Transverse colon (tissue), 4 donors: ENCODE measurements around the gene POR. TPM values are rescaled to one million over a fixed set of nuclear protein-coding genes. Genes with fewer than 3 reads are reported as not detected.
"Not testable (repeated sequence)": the region's sequence is repeated elsewhere in the genome, so short reads cannot be mapped to it uniquely, and the experiment has no call there.

Experiments used
- DNase-seq: peaks from one replicate; pipeline ENCODE4 v3.0.0-alpha.2; 2019
- H3K27ac ChIP-seq, 4 donors: fragments of 200-600 bp; sonication (generic); 2 replicates each; pipeline ENCODE4 v1.5.1; 2016 to 2018; ENCODE audit warnings: inconsistent platforms in 4 of 4
- H3K27me3 ChIP-seq: fragments of 200-600 bp; sonication (generic); 2 replicates; pipeline ENCODE4 v1.5.1; 2017; ENCODE audit warnings: inconsistent platforms
- H3K36me3 ChIP-seq, 4 donors: fragments of 200-600 bp; sonication (generic); 2 replicates each; pipeline ENCODE4 v1.5.1; 2017 to 2019; ENCODE audit warnings: inconsistent platforms in 4 of 4
- H3K4me1 ChIP-seq, 4 donors: fragments of 200-600 bp; sonication (generic); 2 replicates each; pipeline ENCODE4 v1.5.1; 2017 to 2020; ENCODE audit warnings: inconsistent platforms in 4 of 4
- H3K4me3 ChIP-seq, 4 donors: fragments of 200-600 bp; sonication (generic); 1 replicate in 1 of 4; 2 replicates in 3 of 4; pipeline versions ENCODE4 v1.5.1 to v1.6.1; 2017 to 2019; ENCODE audit warnings: inconsistent platforms in 4 of 4
- H3K9me3 ChIP-seq, 2 donors: fragments of 200-600 bp; sonication (generic); 2 replicates each; pipeline ENCODE4 v1.5.1; 2017 to 2019; ENCODE audit warnings: inconsistent platforms in 2 of 2
- CTCF ChIP-seq, 5 experiments: fragments of 200-600 bp in 3 of 5; fragments of 450-650 bp in 2 of 5; sonication (generic) in 3 of 5; IDR thresholded peaks; 1 replicate in 2 of 5; 2 replicates in 3 of 5; pipeline ENCODE4 v1.5.1; 2016 to 2017; ENCODE audit warnings: antibody characterized with exemption in 5 of 5, inconsistent platforms in 3 of 5, mild to moderate bottlenecking in 2 of 5, moderate library complexity in 1 of 5
- EP300 ChIP-seq: sonication (generic); formaldehyde crosslinking; IDR thresholded peaks from one replicate; pipeline ENCODE4 v1.6.1; 2017; ENCODE audit warnings: antibody characterized with exemption, low read depth
- POLR2A ChIP-seq: fragments of 450-650 bp; IDR thresholded peaks from one replicate; pipeline ENCODE4 v1.6.1; 2016; ENCODE audit warnings: antibody characterized with exemption, mild to moderate bottlenecking, moderate library complexity
- POLR2AphosphoS5 ChIP-seq, 3 donors: sonication (generic); formaldehyde crosslinking; IDR thresholded peaks; one replicate each; pipeline ENCODE4 v1.6.1; 2016; ENCODE audit warnings: antibody characterized with exemption in 3 of 3
- WGBS, 2 donors: methylation state at CpG; one replicate each; pipeline ENCODE4 v1.1.5; 2018; ENCODE audit warnings: low coverage in 1 of 2; 5-methylcytosine and 5-hydroxymethylcytosine counted together
- in situ Hi-C, 4 donors: fragments of 200-750 bp; cut with MboI; loops; one replicate each; pipeline versions ENCODE4 v1.15.0 to v1.15.1; 2017; ENCODE audit warnings: low sequenced_read_pairs in 3 of 4, low pct_ligation_motif_present in 1 of 4, low pct_unique_long_range_greater_than_20kb in 1 of 4
- intact Hi-C: fragments of 100-400 bp; cut with DNase I; formaldehyde crosslinking; loops from one replicate; pipeline ENCODE4 v1.15.1; 2023; ENCODE audit warnings: low total_unique reads
- total RNA-seq, 4 donors: library from RNA; depleted of rRNA; stranded (reverse); fragments of >200 nt; gene quantifications; one replicate each; pipeline ENCODE4 v1.1.0, GENCODE V29; 2016

The POR gene
- total RNA-seq, 4 donors from 2014 or later = 95.9 to 200 (median 149) TPM

GRCh38 chr7:76009672-76010600, 95.0 kb downstream of the POR start:
- intact Hi-C loops = no loop called here
- DNase-seq = no peak

GRCh38 chr7:76011442-76011861, 96.5 kb downstream of the POR start:
- TF ChIP-seq EP300 (no peak), CTCF (IDR thresholded peaks at IDR 0.05) (no peak), POLR2AphosphoS5 (IDR thresholded peaks at IDR 0.05) (peak in 1 of 3 donors; percentile 23)
- WGBS, 2 donors = 65 to 94% methylated on average over 3 to 8 of the region's 8 CpGs
- intact Hi-C loops = no loop called here
- H3K4me1 ChIP-seq = peaks cover 0 to 9% (median 4%) of the 10 kb centered on the region in 4 donors
- H3K36me3 ChIP-seq = no peaks in the 10 kb centered on the region
- peak overlapping the region; percentile 27 to 52 (median 48) for H3K27ac ChIP-seq
- no peaks in the 10 kb centered on the region for H3K9me3 ChIP-seq
- no peak for DNase-seq
- in situ Hi-C loops = loop anchor here in 1 of 4 donors (10.0 kb wide), 1 partner anchor 137 kb away; the partner anchor contains the start of gene RHBDD2
- H3K4me3 ChIP-seq = no peak overlapping the region
- H3K27me3 ChIP-seq = no peaks in the 10 kb centered on the region

More at GRCh38 chr7:76009672-76010600, 95.0 kb downstream of the POR start:
- 89% methylated on average over 11 of the region's 11 CpGs; no CpG with 5 or more reads in 1 of the 2 donors for WGBS, 2 donors
- H3K27me3 ChIP-seq = no peaks in the 10 kb centered on the region
- H3K4me1 ChIP-seq = peaks cover 0 to 9% (median 4%) of the 10 kb centered on the region in 4 donors
- in situ Hi-C loops = loop anchor here in 1 of 4 donors (10.0 kb wide), 1 partner anchor 135 kb away; the partner anchor contains the start of gene RHBDD2
- no peak overlapping the region for H3K27ac ChIP-seq
- TF ChIP-seq POLR2A (no peak), POLR2AphosphoS5 (IDR thresholded peaks at IDR 0.05) (no peak), EP300 (no peak), CTCF (IDR thresholded peaks at IDR 0.05) (no peak)
- no peaks in the 10 kb centered on the region for H3K9me3 ChIP-seq
- no peak overlapping the region for H3K4me3 ChIP-seq
- no peaks in the 10 kb centered on the region for H3K36me3 ChIP-seq

GRCh38 chr7:76016191-76016947, 101.4 kb downstream of the POR start:
- no peak overlapping the region for H3K27ac ChIP-seq
- no peaks in the 10 kb centered on the region for H3K27me3 ChIP-seq
- intact Hi-C loops (no loop called here), in situ Hi-C loops (loop anchor here in 1 of 4 donors (10.0 kb wide), 1 partner anchor 142 kb away; the partner anchor contains the start of gene RHBDD2)
- 91% methylated on average over 13 of the region's 13 CpGs for whole genome bisulfite sequencing, 2 donors
- no peak for DNase-seq
- H3K9me3 ChIP-seq = no peaks in the 10 kb centered on the region
- no peak overlapping the region for H3K4me3 ChIP-seq
- H3K36me3 ChIP-seq = peaks cover 0 to 7% (median 2%) of the 10 kb centered on the region in 4 donors
- TF ChIP-seq CTCF (IDR thresholded peaks at IDR 0.05) = no peak
- TF ChIP-seq POLR2AphosphoS5 (IDR thresholded peaks at IDR 0.05) = no peak
- no peak for TF ChIP-seq POLR2A
- TF ChIP-seq EP300 = no peak
- H3K4me1 ChIP-seq = peaks cover 0 to 6% (median 3%) of the 10 kb centered on the region in 4 donors

- H3K4me3 ChIP-seq, H3K27ac ChIP-seq, H3K27me3 ChIP-seq, H3K9me3 ChIP-seq, DNase-seq, intact Hi-C loops, H3K4me1 ChIP-seq: not testable (repeated sequence)
- in situ Hi-C loops = loop anchor here in 1 of 4 donors (10.0 kb wide), 1 partner anchor 144 kb away; the partner anchor contains the start of gene RHBDD2
- peaks cover 0 to 12% (median 2%) of the 10 kb centered on the region in 4 donors for H3K36me3 ChIP-seq
- WGBS, 2 donors = 90 to 97% methylated on average over 3 to 4 of the region's 4 CpGs
These were observed 103.6 kb downstream of the POR start for GRCh38 chr7:76018520-76018919.
